RPMI8226 (cell line): ENCODE data around the gene CACNA1H.
A peak's percentile ranks its signal among the peaks of the same experiment; 100 is the strongest.

Experiments used
- DNase-seq: peaks from one replicate; pipeline ENCODE4 v3.0.0-alpha.2; 2015

CACNA1H gene

GRCh38 chr16:1159325-1159972 is 6.5 kb downstream of the CACNA1H start:
- no peak for DNase-seq

- DNase-seq = peak; percentile 60
These were observed 7.3 kb downstream of the CACNA1H start for GRCh38 chr16:1159973-1160772.

- no peak for DNase-seq
These were observed 8.0 kb downstream of the CACNA1H start for GRCh38 chr16:1160773-1161348.

- no peak for DNase-seq
These were observed 10.0 kb downstream of the CACNA1H start for GRCh38 chr16:1162701-1163566.

- peak; percentile 57 for DNase-seq
These were observed 10.7 kb downstream of the CACNA1H start for GRCh38 chr16:1163567-1164055.

- DNase-seq = no peak
These were observed 11.5 kb downstream of the CACNA1H start for GRCh38 chr16:1164382-1164781.

GRCh38 chr16:1164975-1165374 is 12.1 kb downstream of the CACNA1H start:
- no peak for DNase-seq

GRCh38 chr16:1165511-1165910 is 12.6 kb downstream of the CACNA1H start:
- DNase-seq = no peak

- peak; percentile 95 for DNase-seq
These were observed 14.6 kb downstream of the CACNA1H start for GRCh38 chr16:1167276-1168107.

GRCh38 chr16:1168837-1169236 is 15.9 kb downstream of the CACNA1H start:
- no peak for DNase-seq

GRCh38 chr16:1169285-1170075 is 16.6 kb downstream of the CACNA1H start:
- DNase-seq = no peak

GRCh38 chr16:1170076-1170418 is 17.1 kb downstream of the CACNA1H start:
- no peak for DNase-seq

GRCh38 chr16:1171001-1171400 is 18.1 kb downstream of the CACNA1H start:
- DNase-seq = no peak

- DNase-seq = no peak
These were observed 19.0 kb downstream of the CACNA1H start for GRCh38 chr16:1171854-1172428.

GRCh38 chr16:1172651-1173050 is 19.7 kb downstream of the CACNA1H start:
- DNase-seq = no peak

GRCh38 chr16:1173788-1174451 is 21.0 kb downstream of the CACNA1H start:
- no peak for DNase-seq

GRCh38 chr16:1174477-1175357 is 21.8 kb downstream of the CACNA1H start:
- DNase-seq = no peak

- peak; percentile 46 for DNase-seq
These were observed 22.8 kb downstream of the CACNA1H start for GRCh38 chr16:1175566-1176279.
